GM21528 (cell line): ENCODE measurements around the gene SLC25A26.

Experiments used
- ATAC-seq: cut with Tn5 transposase; IDR thresholded peaks from one replicate; pipeline ENCODE4 v1.9.1; 2021; ENCODE audit warnings: mild to moderate bottlenecking, moderate library complexity; ENCODE audit not compliant: unreplicated experiment, low FRiP score

SLC25A26 gene, protein sequence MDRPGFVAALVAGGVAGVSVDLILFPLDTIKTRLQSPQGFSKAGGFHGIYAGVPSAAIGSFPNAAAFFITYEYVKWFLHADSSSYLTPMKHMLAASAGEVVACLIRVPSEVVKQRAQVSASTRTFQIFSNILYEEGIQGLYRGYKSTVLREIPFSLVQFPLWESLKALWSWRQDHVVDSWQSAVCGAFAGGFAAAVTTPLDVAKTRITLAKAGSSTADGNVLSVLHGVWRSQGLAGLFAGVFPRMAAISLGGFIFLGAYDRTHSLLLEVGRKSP

DNA sequence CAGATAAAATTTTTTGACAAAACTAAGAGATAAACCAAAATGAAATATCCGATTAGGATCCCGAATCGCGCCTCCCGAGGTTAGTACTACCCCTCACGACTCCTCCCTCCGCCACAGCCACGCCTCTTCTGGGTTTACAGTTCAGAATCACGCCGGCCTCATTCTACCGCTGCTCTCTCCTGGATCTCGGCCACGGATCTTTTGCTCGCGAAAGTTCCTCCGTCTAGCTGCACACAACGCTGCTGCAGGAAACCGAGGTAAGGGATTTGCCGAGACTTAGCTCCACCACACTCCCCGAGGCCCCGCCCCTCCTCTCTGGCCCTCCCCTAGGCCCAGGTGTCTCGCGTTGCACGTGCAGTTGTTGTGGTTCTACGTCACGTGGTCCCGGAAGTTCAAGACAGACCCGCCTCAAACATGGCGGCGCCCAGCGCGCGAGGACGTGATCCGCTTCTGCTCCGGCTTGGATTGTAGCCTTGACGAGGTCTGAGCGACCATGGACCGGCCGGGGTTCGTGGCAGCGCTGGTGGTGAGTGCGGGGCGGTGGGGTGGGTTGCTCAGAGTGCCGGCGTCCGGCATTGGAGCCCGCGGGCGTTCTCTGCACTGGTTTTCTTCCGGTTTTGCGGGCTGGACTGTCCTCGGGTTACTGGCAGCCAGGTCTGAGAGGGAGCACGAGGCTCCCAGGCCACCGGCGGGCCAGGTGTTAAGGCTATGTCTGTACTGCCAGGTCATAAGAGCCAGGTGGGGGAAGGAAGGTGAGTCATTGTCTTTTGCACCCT is at the start of gene SLC25A26:
Gene SLC25A26, plus strand, starts transcription at position 400 of the 776 bp plus-strand sequence. Its CDS starts 94 bp downstream, at position 494.
- peak; percentile 100 for ATAC-seq

DNA sequence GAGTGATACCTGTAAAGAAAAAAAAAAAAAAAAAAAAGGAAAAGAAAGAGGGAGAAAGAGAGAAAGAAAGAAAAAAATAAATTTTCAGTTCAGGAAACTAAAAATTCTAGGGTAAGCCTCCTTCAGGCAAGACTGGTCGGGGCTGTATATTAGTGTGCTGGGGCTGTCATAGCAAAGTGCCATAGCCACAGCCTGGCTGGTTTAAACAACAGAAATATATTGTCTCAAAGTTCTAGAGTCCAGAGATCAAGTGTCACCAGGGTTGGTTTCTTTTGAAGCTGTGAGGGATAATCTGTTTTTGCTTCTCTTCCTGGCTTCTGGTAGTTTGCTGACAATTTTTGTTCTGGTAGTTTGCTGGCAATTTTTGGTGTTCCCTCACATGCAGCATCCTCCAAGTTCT is 48.4 kb upstream of the SLC25A26 start:
- ATAC-seq, result no peak

DNA sequence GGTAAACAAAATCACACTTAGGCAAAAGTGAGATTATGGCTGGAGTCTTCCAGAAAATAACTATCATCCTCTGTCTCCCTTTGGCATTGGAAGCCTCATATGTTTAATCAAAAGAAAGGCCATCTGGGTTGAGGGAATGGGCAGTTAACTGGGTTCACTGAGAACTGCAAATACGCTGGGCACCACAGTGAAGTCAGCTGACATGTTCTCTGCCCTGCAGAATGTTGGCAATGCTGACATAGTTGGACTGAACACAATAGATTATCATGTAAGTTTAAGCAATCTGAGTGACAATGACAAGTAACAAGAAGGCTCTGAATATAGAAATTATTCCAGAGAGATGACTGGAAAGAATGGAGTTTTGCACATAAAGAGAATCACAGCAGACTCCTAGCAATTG is 43.8 kb upstream of the SLC25A26 start:
- ATAC-seq, result no peak

GRCh38 chr3:66178206-66178605 is 42.6 kb upstream of the SLC25A26 start:
- ATAC-seq, result no peak

- ATAC-seq, result no peak
Observed at GRCh38 chr3:66179793-66180192, 41.0 kb upstream of the SLC25A26 start.

DNA sequence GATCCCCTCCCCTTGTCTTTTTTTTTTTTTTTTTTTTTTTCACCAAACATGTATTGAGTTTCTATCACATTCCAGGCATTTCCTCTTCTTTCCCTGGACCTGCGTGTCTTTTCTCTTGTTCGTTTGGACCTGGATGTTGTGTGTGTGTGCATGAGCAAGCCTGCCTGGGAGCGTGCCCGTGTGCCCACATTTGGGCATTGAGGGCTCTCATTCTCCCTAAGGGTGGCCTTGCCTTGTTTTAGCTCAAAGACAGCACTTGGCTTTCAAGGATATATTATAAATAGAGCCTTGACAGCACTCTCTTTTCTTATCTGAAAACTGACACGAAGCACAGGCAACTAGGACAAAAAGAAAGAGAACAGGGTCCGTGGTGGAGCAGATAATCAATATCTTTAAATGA is 39.0 kb upstream of the SLC25A26 start:
- no peak for ATAC-seq

DNA sequence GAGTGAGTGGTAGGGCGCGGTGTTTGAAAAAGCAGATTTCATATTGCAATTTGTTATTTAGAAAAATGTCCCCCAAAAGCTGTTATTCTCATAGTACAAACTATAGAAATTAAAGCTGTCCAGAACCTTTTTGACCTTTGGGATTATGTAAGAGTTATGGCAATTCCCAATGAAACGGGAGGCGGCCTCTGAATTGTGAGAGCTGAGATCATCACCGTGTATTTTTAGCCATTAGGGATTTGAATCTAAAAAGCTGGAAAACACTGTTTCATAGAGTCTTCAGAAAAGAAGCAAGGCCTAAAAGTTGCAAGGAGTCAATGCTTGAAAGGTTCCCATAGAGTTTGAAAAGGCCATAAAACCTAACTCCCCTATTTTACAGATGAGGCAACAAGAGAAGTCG is 38.6 kb upstream of the SLC25A26 start:
- no peak for ATAC-seq

DNA sequence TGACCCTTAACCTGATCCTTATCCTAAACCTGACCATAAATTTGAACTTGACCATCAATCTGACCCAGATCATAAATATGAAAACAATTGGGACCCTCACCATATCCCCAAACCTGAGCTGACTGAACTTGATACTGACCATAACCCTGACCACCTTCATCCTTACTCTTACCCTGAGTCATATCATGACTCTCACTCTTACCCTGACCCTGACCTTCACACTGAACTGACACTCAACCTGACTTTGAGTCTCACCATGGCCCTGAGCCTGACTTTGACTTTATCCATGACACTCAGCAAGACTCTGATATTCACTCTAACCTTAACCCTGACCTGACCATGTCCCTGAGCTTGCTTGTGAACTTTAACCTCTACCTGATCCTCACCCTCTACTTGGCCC is 34.3 kb upstream of the SLC25A26 start:
- no peak for ATAC-seq

DNA sequence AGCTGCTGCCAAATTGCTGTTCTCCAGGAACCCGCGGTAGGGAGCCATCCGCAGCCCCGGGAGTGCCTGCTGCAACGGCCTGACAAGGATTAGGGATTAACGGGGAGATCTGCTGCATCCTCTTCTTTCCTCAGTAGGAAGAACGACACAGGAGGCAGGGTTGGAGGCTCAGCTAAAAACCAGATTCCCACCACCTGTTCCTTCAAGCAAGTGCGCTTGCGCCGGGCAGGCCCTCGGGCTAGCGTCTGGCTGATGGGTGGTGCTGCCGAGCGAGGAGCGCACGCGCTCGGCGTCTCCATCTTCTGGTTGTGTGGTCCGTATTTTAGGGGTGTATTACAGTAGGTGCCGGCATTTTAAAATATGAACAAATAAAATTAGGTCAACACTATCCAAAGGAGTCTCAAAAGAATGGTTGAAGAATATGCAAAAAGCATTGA is 25.4 kb upstream of the SLC25A26 start:
- no peak for ATAC-seq

- no peak for ATAC-seq
Observed at GRCh38 chr3:66196633-66197032, 24.2 kb upstream of the SLC25A26 start.

GRCh38 chr3:66198437-66199088 is 22.2 kb upstream of the SLC25A26 start:
- ATAC-seq, result no peak

- ATAC-seq, result no peak
Observed at GRCh38 chr3:66199089-66199473, 21.7 kb upstream of the SLC25A26 start.

GRCh38 chr3:66200147-66200546 is 20.7 kb upstream of the SLC25A26 start:
- no peak for ATAC-seq

DNA sequence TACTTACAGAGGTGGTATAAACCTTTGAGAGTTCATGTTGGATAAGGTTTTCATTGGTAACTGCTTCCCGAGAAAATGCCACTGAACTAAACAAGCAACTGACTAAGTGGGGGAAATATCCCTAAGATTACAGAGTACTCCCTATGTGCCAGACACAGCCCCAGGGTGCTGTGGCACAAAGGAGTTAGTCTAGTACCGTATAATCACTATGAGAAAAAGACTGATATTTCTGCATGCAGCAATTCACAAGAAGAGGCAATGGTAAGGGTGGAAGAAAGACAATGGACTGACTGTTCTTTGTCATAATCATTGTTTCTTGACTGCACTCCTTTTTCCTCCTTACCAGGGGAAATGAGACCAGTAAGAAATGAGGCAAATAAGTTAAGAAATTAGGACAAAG is 20.0 kb upstream of the SLC25A26 start:
- no peak for ATAC-seq

DNA sequence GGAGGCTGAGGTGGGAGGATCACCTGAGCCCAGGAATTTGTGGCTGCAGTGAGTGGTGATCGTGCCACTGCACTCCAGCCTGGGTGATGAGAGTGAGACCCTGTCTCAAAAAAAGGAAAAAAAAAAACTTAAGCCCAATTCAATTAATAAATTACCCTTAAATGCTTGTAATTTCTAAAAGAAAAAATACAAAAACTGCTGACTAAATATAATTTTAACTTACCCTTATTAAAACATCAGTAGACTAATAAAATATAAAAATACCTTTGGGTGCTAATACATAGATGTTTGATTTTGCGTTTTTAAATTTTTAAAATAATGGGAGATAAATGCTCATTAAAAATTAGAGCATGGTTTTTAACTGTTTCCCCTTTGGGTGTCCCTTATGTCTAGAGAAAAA is 17.5 kb upstream of the SLC25A26 start:
- no peak for ATAC-seq

- no peak for ATAC-seq
Observed at GRCh38 chr3:66206806-66207205, 14.0 kb upstream of the SLC25A26 start.

GRCh38 chr3:66208189-66208588 is 12.6 kb upstream of the SLC25A26 start:
- no peak for ATAC-seq

- ATAC-seq, result no peak
Observed at GRCh38 chr3:66210687-66211295, 10.0 kb upstream of the SLC25A26 start.

DNA sequence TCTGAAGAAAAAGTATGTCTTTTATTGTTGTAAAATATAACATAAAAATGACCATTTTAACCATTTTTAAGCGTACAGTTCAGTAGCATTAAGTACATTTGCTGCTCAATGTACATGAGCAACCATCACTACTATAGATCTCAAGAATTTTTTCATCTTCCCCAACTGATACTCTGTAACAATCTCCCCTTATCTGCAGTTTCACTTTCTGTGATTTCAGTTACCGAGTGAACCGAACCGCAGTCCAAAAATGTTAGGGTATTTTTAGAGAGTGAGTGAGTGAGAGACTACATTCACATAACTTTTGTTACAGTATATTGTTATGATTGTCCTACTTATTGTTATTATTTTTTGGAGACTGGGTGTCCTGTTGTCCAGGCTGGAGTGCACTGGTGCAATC is 9.0 kb upstream of the SLC25A26 start:
- no peak for ATAC-seq

DNA sequence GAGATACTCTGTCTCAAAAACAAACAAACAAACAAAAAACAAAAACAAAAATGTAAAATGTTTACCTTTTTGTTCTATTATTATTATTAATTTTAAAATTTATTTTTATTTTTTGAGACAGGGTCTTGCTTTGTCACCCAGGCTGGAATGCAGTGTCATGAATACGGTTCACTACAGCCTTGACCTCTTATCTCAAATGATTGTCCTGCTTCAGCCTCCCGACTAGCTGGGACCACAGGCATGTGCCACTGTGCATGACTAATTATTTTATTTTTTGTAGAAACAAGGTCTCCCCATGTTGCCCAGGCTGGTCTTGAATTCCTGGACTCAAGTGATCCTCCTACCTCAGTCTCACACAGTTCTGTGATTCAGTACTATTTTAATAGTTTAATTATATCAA is 5.7 kb upstream of the SLC25A26 start:
- no peak for ATAC-seq

DNA sequence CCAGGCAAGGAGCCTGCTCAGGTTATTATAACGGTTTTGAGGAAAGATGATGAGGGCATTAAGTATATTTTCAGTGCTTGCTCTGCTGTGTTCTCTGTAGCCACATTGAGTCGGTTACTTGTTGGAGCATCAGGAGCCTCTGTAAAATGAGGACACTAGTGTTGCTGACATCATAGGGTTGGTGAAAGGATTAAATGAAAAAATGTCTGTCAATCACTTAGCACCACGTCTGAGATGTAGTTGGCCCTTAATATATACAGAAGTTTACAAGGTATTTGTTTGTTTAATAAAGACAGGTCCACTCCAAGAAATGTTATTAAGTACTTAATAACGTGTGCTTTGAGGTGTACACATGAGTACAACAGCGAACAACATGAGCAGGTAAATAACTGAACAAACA is 735 bp upstream of the SLC25A26 start:
- ATAC-seq, result no peak
